HG03342 (cell line): ENCODE measurements around the gene PIK3IP1.
"Not testable (repeated sequence)": the region's sequence is repeated elsewhere in the genome, so short reads cannot be mapped to it uniquely, and the experiment has no call there.

Source experiments
- ATAC-seq: cut with Tn5 transposase; IDR thresholded peaks from one replicate; pipeline ENCODE4 v1.9.1; 2021; ENCODE audit warnings: mild to moderate bottlenecking, moderate library complexity; ENCODE audit not compliant: unreplicated experiment

Gene PIK3IP1

DNA sequence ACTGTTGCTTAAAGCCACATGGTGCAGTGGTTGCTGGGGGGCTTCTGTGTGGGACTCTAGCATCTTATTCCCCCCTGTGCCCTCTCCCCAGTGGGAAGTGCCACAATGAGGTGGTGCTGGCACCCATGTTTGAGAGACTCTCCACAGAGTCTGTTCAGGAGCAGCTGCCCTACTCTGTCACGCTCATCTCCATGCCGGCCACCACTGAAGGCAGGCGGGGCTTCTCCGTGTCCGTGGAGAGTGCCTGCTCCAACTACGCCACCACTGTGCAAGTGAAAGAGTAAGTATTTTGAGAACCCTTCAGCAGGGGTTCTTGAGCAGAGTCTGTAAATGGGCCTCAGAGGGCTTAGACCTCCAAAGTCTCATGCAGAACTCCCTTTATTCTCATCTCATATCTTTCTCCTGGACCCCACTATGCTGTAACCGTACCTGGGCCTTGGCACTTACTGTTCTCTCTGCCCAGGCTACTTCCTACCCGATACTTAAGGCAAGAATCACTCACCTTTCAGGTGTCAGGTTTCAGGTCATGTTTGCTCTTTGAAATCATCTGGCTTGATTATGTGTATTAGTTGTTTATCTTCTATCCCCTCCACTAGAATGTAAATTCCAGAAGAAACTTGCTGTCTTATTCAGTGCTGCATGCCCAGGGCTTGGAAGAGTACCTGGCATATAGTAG lies 32.4 kb downstream of the PIK3IP1 start:
- ATAC-seq, result no peak

DNA sequence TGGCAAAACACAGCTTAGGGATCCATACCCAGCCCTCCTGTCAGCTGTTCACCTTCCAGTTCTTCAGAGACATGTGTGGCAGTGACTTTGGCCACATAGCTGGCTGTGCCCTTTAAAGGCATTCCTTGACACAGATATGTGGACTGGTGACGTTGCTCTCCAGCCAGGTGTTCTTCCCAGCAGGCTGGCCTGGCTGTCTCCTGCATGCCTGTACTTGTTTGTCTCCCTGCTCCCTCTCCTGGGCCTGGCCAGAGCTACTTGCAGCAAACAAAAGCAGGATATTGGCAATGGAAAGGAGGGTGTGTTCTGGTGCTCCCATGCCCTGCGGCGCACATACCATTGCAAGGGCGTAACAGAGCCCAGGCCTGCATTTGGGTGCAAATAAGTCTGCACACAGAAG lies 38.3 kb downstream of the PIK3IP1 start:
- no peak for ATAC-seq

DNA sequence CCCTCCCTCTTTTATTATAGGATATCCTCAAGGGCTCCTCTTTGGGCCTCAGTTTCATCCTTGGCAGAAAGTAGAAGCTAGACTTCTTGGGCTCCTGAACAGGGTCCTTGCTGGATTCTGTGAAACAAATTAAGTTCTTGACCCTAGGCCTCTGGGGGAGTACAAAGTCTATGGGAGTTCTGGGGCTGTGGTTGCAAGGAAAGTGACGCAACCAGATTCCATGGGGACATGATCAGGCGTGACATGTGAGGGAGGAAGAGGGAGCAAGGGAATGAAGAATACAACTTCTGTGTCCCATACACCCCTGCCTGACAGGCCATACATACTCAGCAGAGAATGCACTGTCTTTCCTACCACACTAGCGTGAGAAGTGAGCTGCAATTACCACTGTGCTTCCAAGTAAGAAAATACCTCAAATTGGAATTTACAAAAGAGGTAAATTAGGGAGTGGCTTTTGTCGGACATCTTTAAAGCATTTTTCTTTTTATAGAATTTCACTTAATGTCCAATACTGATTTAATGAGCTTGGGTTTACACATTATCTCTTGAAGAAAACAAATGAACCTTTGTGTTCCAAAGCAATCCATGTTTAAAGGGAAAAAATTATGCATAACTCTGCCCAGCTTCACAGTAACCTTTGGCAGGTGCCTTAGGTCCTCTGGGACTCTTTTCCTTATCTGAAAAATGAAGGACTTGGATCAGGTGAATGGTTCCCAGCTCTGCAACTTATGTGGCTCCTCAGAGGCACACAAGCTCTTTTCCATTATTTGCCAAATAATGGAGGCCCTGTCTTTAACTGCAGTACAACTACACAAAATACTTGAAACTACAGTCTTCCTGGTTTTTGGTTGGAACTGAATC lies 41.3 kb downstream of the PIK3IP1 start:
- ATAC-seq, result no peak

DNA sequence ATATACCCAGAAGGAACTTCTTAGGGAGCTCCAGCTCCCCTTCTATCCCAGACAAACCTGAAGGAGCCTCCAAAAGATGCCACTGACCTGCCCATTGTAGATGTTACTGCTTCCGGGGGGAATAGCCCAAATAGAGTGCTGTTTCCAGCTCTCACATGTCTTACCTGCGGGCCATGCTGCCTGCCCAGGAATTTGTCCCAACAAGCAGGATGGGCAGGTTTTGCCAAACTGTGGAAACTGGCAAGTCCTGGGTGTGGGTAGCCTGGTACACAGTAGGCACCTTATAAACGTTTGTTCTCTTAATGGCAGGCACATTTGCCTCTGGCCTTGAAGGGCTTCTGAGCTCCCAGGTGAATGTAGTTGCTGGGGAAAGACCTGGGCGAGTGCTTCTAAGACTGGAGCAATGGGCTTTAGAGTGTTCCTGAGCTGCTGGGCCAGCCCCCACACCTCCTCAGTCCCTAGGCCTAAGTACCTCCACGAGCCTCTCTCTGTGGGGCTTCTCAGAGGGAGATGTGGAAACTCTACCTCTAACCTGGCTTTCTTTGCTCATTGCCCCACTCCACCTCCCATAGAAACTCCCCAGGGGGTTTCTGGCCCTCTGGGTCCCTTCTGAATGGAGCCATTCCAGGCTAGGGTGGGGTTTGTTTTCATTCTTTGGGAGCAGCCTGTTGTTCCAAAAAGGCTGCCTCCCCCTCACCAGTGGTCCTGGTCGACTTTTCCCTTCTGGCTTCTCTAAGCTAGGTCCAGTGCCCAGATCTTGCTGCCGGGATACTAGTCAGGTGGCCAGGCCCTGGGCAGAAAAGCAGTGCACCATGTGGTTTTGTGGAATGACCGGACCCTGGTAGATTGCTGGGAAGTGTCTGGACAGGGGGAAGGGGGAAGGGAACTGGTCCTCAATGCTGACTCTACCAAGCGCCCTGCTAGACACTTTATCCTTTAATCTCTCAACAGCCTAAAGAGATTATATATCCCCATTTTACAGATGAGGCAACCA lies 43.0 kb downstream of the PIK3IP1 start:
- no peak for ATAC-seq

DNA sequence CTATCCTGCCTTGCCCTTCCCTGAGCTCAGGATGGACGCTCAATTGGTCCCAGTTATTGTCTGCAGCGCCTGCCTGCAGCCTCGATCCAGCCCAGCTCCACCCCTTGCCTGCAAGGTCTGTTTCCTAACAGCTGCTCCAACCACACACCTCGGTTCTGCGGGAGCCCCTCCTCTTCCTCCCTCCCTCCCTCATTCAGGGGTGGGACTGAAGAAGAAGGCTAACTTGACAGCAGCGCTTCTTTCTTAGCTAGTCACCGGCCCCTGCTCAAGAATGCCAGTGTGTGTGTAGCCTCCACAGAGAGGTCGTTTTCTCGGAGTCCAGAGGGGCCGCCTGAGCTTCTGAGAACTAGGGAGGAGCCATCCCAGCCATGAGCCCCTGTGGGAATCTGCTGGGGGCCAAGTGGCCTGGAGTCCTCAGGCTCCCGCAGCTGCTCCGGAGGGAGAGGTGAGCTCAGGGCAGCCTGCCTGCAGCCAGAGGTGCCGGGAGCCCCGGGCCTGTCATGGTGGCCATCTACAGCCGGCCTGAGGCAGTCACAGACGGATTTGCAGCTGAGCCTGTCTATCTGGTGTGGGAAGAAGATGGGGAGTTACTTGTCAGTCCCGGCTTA lies 44.0 kb downstream of the PIK3IP1 start:
- no peak for ATAC-seq

DNA sequence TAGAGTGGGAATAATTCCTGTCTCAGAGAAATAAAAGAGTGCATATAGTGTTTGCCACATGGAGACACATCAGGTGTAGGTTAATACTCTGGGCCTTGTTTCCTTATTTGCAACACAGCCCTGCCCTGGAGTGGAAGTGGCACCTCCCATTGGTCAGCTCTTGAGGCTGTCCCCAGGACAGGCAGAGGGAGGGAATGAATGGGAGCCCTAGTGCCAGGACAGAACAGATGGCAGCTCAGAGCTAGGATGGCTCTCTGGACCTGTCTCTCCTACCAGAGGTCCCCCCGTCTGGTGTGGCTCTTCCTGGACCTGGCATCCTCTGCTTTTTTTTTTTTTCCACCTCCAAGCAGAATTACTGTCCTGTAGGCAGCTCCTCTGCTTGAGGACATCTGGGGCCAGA lies 44.6 kb downstream of the PIK3IP1 start:
- ATAC-seq, result no peak

DNA sequence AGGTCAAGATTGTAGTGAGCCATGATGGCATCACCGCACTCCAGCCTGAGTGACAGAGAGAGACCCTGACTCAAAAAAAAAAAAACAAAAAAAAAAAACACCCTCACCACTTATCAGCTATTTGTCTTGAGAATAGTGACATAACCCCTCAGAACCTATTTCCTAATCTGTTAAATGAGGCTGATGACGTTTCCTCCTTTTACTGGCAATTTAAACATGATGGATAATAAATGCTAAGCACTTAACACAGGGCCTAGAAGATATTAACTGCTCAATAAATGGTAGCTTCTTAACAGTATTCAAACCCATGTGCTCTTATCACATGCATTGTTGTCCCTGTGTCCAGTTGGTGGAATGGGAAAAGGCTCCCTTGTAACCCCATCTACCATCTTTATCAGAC lies 45.6 kb downstream of the PIK3IP1 start:
- ATAC-seq, result no peak

DNA sequence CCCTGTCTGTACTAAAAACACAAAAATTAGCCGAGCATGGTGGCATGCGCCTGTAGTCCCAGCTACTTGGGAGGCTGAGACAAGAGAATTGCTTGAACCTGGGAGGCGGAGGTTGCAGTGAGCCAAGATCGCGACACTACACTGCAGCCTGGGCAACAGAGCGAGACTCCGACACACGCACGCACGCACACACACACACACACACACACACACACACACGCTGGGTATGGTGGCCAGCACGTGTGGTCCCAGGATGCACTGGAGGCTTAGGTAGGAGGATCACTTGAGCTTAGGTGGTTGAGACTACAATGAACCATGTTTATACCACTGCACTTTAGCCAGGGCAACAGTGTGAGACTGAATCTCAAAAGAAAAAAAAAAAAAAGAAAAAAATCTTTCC lies 46.3 kb downstream of the PIK3IP1 start:
- not testable (repeated sequence) for ATAC-seq

DNA sequence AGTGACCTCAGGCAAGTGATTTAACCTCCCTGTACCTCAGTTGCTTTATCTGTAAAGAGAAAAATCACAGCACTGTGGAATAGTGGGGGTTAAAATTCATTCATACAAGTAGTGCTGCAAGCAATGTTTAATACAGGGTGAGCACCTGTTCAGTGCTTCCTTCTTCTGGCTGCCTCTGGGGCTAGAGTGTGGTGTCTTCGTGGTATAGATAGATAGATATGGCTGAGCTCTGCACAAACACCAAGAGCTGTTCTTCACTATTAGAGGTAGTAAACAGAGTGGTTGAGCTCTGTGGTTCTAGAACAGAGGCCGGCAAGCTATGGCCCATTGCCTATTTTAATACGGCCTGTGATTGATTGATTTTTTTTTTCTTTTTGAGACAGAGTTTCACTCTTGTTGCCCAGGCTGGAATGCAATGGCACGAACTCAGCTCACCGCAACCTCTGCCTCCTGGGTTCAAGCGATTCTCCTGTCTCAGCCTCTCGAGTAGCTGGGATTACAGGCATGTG lies 47.3 kb downstream of the PIK3IP1 start:
- no peak for ATAC-seq

DNA sequence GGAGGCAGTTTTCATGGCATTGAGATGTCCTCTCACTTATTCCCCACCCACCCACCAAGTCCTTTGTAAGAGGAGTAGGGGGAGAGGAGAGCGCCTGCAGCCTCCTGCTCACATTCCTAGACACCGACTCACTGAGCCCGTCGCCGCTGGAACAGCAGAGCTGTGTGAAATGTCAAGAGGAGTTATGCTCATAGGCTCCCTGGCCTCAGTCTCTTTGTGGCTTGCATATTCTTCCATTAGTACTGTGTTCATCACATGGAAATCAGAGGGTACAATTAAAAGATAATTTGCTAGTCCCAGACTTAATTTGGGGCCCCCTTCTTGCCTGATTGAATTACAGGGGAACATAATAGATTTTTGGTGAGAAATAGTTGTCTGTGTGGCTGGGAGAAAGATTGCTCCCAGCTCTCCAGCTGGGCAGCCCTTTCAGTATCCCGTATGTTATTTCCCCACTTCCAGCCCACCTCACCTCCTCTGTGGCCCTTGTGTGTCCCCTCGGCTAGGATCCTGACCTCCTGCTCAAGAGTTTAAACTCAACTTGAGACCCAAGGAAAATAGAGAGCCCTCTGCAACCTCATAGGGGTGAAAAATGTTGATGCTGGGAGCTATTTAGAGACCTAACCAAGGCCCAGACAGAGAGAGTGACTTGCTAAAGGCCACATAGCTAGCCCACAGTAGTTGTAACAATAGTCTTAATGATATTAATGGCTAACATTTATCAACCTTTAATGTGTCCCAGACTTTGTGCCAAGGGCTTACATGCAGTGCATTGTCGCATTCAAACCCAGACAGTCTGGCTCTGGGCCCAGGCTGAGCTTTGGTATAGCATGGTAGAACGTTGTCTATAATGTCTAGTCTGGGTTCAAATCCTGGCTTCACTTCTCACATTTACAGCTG lies 48.0 kb downstream of the PIK3IP1 start:
- no peak for ATAC-seq

DNA sequence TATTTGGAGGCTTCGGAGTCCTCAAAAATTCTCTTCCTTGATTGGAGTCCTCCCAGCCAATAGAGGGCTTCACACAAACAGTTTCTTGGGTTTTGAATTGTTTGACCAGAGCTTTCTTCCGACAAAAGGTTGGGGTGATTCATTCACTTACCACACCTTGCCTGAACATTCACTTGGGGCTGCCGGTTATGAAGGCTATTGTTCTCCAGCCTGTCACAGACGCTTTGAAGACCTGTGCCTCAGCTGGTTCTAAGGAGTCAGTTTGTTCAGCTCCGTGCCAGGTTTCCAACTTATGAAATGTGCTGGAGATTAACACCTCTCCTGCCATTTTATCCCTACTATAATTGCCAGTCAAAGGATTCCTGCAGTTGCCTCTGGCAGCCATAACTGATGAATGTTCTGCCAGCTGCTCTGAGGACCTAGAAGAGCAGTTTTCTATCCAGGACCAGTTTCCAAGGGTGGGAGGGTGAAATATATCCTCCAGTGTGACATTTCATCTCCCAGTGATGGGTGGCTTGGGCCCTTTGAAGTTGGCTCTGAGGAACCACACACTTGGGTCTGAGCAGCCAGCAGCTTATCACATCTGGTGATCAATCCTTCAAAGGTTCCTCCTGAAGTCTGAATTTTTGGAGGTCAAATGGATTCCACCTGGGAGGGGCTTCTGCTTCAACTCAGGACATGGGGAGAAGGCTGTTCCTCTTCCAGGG lies 48.8 kb downstream of the PIK3IP1 start:
- no peak for ATAC-seq

DNA sequence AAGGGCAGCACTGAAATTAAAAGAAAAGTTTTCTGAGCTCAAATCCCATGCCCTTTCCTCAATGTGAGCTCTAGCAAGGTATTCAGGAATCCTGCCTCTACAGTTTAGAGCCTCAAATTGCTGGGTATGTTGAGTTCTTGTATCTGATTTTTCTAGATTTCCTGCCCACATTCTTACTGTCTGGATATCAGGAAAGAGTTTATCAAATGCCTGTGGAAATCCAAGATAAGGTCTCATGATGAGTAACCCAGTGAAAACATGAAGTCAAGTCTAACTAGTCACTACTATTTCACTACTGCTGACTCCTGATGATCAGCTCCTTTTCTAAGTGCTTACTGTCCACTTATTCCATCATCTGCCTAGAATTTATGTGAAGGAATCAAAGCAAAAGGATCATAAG lies 50.4 kb downstream of the PIK3IP1 start:
- no peak for ATAC-seq

DNA sequence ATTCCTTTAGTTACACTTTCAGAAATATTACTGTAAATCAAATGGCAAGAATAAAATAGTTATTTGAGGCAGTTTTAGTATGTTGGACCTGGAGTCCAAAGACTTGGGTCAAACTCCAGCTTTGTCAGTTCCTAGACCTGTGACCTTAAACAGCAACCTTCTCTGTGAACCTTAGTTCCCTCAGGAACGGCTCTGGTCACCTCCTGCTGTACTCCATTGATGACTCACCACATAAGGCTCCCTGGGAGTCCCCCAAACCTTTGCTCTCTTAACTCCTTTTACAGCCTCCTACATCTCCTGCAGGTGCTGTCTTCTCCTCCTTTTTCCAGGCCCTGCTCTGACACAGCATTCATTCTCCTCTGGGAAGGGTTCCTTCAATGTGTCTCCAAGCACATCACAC lies 51.1 kb downstream of the PIK3IP1 start:
- ATAC-seq, result no peak

DNA sequence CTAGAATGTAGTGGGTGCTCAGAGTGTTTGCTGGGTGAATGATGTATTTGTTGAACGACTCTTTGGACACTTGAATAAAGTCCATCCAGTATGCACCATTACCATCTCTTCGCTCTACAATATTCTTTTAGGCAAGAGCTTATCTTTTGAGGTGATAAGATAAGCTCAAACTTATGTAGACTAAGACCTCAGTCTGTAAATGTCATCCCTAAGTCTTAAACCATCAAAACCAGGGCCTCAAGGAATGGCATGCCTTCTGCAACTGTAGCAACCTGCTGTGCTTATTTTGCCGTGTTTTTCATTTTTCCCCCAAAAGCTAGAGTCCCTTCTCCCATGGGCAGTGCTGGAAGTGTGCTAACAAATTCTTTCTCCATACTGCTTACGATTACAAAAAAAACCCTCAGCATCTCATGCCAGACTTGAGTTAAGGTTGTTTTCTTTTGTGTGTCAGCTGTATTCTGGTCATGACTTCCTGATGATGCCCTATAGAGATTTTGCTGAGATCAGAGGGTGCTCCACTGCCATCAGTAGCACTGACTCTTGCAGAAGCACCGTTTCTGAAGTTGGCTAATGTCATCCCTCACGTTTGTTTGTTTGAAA lies 52.4 kb downstream of the PIK3IP1 start:
- no peak for ATAC-seq

DNA sequence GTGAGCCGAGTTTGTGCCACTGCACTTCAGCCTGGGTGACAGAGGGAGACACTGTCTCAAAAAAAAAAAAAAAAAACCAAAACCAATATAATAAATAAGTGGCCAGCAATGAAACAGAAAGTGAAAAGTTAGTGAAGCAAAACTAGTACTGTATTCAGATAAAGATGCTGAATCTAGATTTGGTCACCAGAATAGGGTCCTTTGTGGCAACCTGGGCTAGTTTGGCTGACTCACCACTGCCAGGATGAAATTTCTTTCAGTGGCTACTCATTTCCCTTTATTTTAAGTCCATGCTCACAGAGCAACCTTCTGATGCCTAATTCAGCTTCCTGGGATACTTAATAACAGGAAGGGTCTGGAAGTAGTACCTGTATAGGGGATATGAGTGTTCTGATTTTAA lies 54.2 kb downstream of the PIK3IP1 start:
- ATAC-seq, result no peak

DNA sequence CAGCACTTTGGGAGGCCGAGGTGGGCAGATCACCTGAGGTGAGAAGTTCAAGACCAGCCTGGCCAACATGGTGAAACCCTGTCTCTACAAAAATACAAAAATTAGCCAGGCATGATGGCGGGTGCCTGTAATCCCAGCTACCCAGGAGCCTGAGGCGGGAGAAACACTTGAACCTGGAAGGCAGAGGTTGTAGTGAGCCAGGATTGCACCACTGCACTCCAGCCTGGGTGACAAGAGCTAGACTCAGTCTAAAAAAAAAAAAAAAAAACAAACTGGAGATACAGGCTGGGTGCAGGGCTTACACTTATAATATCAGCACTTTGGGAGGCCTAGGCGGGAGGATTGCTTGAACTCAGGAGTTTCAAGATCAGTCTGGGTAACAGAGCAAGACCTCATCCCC lies 56.2 kb downstream of the PIK3IP1 start:
- not testable (repeated sequence) for ATAC-seq

DNA sequence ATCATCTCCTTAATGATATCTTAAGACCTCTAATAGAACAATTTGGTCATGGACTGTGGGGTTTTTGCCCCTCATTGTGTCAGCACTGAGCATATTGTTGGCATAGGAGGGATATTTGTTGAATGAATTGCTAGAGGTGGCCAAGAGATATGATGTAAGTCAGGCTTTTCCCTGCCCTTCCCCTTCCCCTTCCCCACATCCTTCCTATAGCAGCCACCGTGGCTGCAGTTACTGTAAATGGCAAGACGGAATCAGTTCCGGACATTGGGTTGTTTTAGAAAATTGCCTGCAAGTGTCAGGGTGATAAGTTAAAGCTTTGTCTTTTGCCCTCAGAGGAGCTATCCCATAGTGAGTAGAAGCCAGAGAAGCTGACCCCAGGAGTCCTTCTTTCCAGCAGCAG lies 57.2 kb downstream of the PIK3IP1 start:
- no peak for ATAC-seq

DNA sequence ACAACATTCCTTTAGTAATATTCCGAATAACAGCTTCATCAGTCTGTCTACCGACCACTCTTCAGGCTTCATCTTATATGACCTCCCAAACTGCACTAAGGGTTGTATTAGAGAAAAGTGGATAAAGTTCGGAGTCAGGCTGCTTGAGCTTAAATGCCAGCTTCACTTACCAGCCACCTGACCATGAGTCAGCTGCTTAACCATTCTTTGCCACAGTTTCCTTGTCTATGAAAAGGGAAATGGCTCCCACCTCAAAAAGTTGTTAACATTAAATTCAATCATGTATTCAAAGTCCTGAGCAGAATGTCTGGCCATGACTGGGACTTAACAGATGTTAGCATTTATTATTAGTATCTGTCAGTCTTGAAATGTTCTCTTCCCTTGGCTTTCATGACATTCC lies 59.3 kb downstream of the PIK3IP1 start:
- ATAC-seq, result no peak
